K562 (cell line): ENCODE results near the gene WWOX. TPM values are rescaled to one million over a fixed set of nuclear protein-coding genes. Genes with fewer than 3 reads are reported as not detected.

Experiments
- ATAC-seq: fragments of 200-7000 bp; cut with Tn5 transposase; 3 replicates; pipeline ENCODE4 v1.9.1; 2020; ENCODE audit warnings: moderate library complexity
- BruUV-seq: library from RNA; stranded (reverse); fragments of 400-500 nt; replicated peaks from 2 replicates; lab custom pipeline; 2021; lab: Mats Ljungman, UMichigan
- CTCF ChIA-PET: fragments of 300-600 bp; formaldehyde crosslinking; extraction: SDS; loops from one replicate; lab custom pipeline; 2021; ENCODE audit warnings: low intra/inter-chr PET ratio; lab: Yijun Ruan, JAX
- POLR2A ChIA-PET: fragments of 300-600, 350-650 bp; sonication (Branson Sonifier 250); formaldehyde crosslinking; extraction: SDS; loops from one replicate; lab custom pipeline; 2021; ENCODE audit warnings: antibody characterized with exemption, inconsistent platforms; lab: Yijun Ruan, JAX
- DNase-seq, 4 experiments: peaks; one replicate each; pipeline versions ENCODE4 v3.0.0 to v3.0.0-alpha.2; 2011 to 2018; ENCODE audit warnings: low spot score in 3 of 4, mixed read lengths in 3 of 4; ENCODE audit errors: extremely low read depth in 1 of 4
- FAIRE-seq: peaks from 2 replicates; lab custom pipeline; 2011; peaks lifted over from hg19 to GRCh38; lab: Jason Lieb, UNC
- H2AFZ ChIP-seq: 2 replicates; pipeline ENCODE4 v1.6.0; 2011; ENCODE audit warnings: low read depth, low read length, control low read depth, inconsistent platforms
- H3K27ac ChIP-seq: fragments of 200-600 bp; 3 replicates; pipeline ENCODE4 v1.8.0; 2011; ENCODE audit warnings: low read depth, mild to moderate bottlenecking, control low read depth, inconsistent platforms, low read length, moderate library complexity, mixed read lengths; ENCODE audit errors: extremely low read depth
- H3K27me3 ChIP-seq, 2 experiments: fragments of 300-600 bp in 1 of 2; 2 replicates in 1 of 2; 3 replicates in 1 of 2; pipeline versions ENCODE4 v1.6.0 to v1.8.0; 2011; ENCODE audit warnings: inconsistent platforms in 2 of 2, low read length in 2 of 2, mild to moderate bottlenecking in 1 of 2, mixed read lengths in 1 of 2, moderate library complexity in 1 of 2; ENCODE audit not compliant: control insufficient read depth in 2 of 2, insufficient read depth in 2 of 2
- H3K36me3 ChIP-seq: fragments of 300-600 bp; 3 replicates; pipeline ENCODE4 v1.8.0; 2011; ENCODE audit warnings: mild to moderate bottlenecking, low read length, inconsistent platforms; ENCODE audit not compliant: control insufficient read depth, insufficient read depth
- H3K4me1 ChIP-seq, 2 experiments: fragments of 200-600 bp in 1 of 2; replicated peaks in 1 of 2; 2 replicates in 1 of 2; 3 replicates in 1 of 2; pipeline versions ENCODE4 v1.5.1 to v1.8.0; 2011; ENCODE audit warnings: inconsistent platforms in 2 of 2, low read length in 2 of 2, mild to moderate bottlenecking in 1 of 2, mixed read lengths in 1 of 2, moderate library complexity in 1 of 2; ENCODE audit not compliant: control insufficient read depth in 2 of 2, insufficient read depth in 2 of 2
- H3K4me2 ChIP-seq: 2 replicates; pipeline ENCODE4 v1.6.1; 2011; ENCODE audit warnings: low read length, control low read depth, inconsistent platforms, mixed read lengths; ENCODE audit not compliant: insufficient read depth
- H3K4me3 ChIP-seq: fragments of 200-600 bp; sonication (generic), shearing (Covaris generic); 2 replicates; pipeline ENCODE4 v1.5.1; 2016; ENCODE audit warnings: control low read depth, inconsistent platforms
- H3K79me2 ChIP-seq: fragments of 200-600 bp; 3 replicates; pipeline ENCODE4 v1.8.0; 2011; ENCODE audit warnings: low read length, inconsistent platforms; ENCODE audit not compliant: control insufficient read depth, insufficient read depth
- H3K9ac ChIP-seq, 2 experiments: 2 replicates each; pipeline versions ENCODE4 v1.6.0 to v1.6.1; 2011; ENCODE audit warnings: low read depth in 2 of 2, low read length in 2 of 2, control low read depth in 1 of 2, inconsistent platforms in 1 of 2, mild to moderate bottlenecking in 1 of 2, mixed read lengths in 1 of 2; ENCODE audit not compliant: insufficient read depth in 1 of 2
- H3K9me1 ChIP-seq: one replicate; pipeline ENCODE4 v1.6.0; 2011; ENCODE audit warnings: inconsistent platforms, mild to moderate bottlenecking, low read length, moderate library complexity; ENCODE audit not compliant: control insufficient read depth, insufficient read depth
- H3K9me3 ChIP-seq: replicated peaks from 2 replicates; pipeline ENCODE4 v1.5.1; 2011; ENCODE audit warnings: low read depth, low read length, inconsistent platforms; ENCODE audit not compliant: control insufficient read depth, insufficient read depth
- H4K20me1 ChIP-seq: replicated peaks from 2 replicates; pipeline ENCODE4 v1.6.1; 2011; ENCODE audit warnings: low read length, inconsistent platforms, mixed read lengths; ENCODE audit not compliant: control insufficient read depth, insufficient read depth
- ATF1 ChIP-seq, 2 experiments: fragments of 450-650 bp in 1 of 2; IDR thresholded peaks; 2 replicates each; pipeline ENCODE4 v1.6.1; 2016; ENCODE audit warnings: missing compliant biosample characterization in 1 of 2, missing genetic modification characterization in 1 of 2
- ELK1 ChIP-seq: sonication (generic); formaldehyde crosslinking; IDR thresholded peaks from 2 replicates; pipeline ENCODE4 v1.8.1; 2022; ENCODE audit warnings: missing genetic modification reagents
- FIP1L1 ChIP-seq: fragments of 200-400 bp; formaldehyde crosslinking; IDR thresholded peaks from 2 replicates; pipeline ENCODE4 v1.6.1; 2018; ENCODE audit warnings: mild to moderate bottlenecking, low read depth, low read length; ENCODE audit not compliant: poor library complexity, severe bottlenecking
- MYC ChIP-seq, 2 experiments: fragments of 250-450 bp in 1 of 2; sonication (Bioruptor Pico) in 1 of 2; IDR thresholded peaks; 2 replicates each; pipeline versions ENCODE4 v1.5.1 to v1.6.1; 2012 to 2021; ENCODE audit warnings: low read depth in 2 of 2, borderline replicate concordance in 1 of 2, improper control_type of control experiment in 1 of 2, low read length in 1 of 2, mild to moderate bottlenecking in 1 of 2, moderate library complexity in 1 of 2
- POLR2AphosphoS2 ChIP-seq: IDR thresholded peaks from 2 replicates; pipeline ENCODE4 v1.6.1; 2012; ENCODE audit warnings: low read length, improper control_type of control experiment
- TRIM28 ChIP-seq: fragments of 450-650 bp; IDR thresholded peaks from 2 replicates; pipeline ENCODE4 v1.6.1; 2017
- ZNF253 ChIP-seq: fragments of 250-450 bp; sonication (Bioruptor Pico); conservative IDR thresholded peaks from 2 replicates; pipeline ENCODE4 v1.6.1; 2021; ENCODE audit warnings: mild to moderate bottlenecking
- WGBS: fragments of 100-300 bp; shearing (Covaris generic); methylation state at CpG from one replicate; pipeline ENCODE4 v1.1.6; 2016; ENCODE audit warnings: low coverage, mixed read lengths; ENCODE audit not compliant: insufficient coverage; ENCODE audit errors: missing lambda C conversion rate; 5-methylcytosine and 5-hydroxymethylcytosine counted together
- in situ Hi-C: fragments of 300-500 bp; cut with MboI; formaldehyde crosslinking; loops from 4 replicates; pipeline ENCODE4 v1.15.0; 2018; ENCODE audit warnings: inconsistent platforms, mixed read lengths
- intact Hi-C: fragments of 100-400 bp; cut with micrococcal nuclease; formaldehyde crosslinking; loops from 2 replicates; pipeline ENCODE4 v1.14.2; 2022
- polyA plus RNA-seq, 8 experiments: library from polyadenylated mRNA; depleted of rRNA in 4 of 8; stranded (reverse) in 5 of 8; unstranded in 3 of 8; fragments of >200 nt; fragmentation: Nextera tagmentation in 2 of 8; fragmentation: Illumina TruSeq in 1 of 8; extraction: Ambion mirVana in 2 of 8; extraction: Trizol in 1 of 8; gene quantifications; 2 replicates each; pipeline versions ENCODE4 v1.2.1 to v1.2.3, GENCODE V29; 2011 to 2014; ENCODE audit warnings: inconsistent platforms in 1 of 8, missing spikeins in 1 of 8
- total RNA-seq, 7 experiments: library from RNA; depleted of rRNA in 6 of 7; stranded (reverse); fragments of >200 nt in 6 of 7; fragmentation: Illumina TruSeq in 2 of 7; extraction: Trizol in 2 of 7; gene quantifications; 2 replicates each; pipeline versions ENCODE4 v1.2.1 to v1.2.3, GENCODE V29; 2011 to 2021; ENCODE audit warnings: low replicate concordance in 1 of 7

WWOX gene
- total and polyA plus RNA-seq, 9 of the 15 experiments (the other 6 are each of a cell fraction or from before 2014, with no cell fraction given) = 1.6 to 22.7 (median 8.1) TPM

GRCh38 chr16:78783570-78784079 lies 684.2 kb downstream of the WWOX start:
- H3K36me3 ChIP-seq = no peaks in the 10 kb centered on the region
- no peak for TF ChIP-seq ZNF253 (CRISPR knock-in tag)
- no peak for TF ChIP-seq TRIM28
- no peak for TF ChIP-seq MYC (IDR thresholded peaks at IDR 0.05; ENCODE audit: low read depth, low read length)
- TF ChIP-seq MYC (CRISPR knock-in tag; IDR thresholded peaks at IDR 0.05; ENCODE audit: borderline replicate concordance, low read depth) = no peak
- TF ChIP-seq ATF1 (CRISPR knock-in tag; IDR thresholded peaks at IDR 0.05) = no peak
- peak; percentile 49; the same call in 1 of the 2 replicates for TF ChIP-seq ATF1 (tag; IDR thresholded peaks at IDR 0.05)
- no peak for TF ChIP-seq FIP1L1
- no peak for TF ChIP-seq ELK1 (CRISPR knock-in tag)
- TF ChIP-seq POLR2AphosphoS2 = no peak
- POLR2A ChIA-PET = interaction anchor here (0.6 kb wide), 1 partner anchor 406 kb away, joined by 3 read pairs; no protein-coding TSS in a partner anchor
- H3K9me3 ChIP-seq = no peaks in the 10 kb centered on the region
- whole genome bisulfite sequencing = 0% methylated on average over 4 of the region's 4 CpGs
- no peak for ATAC-seq
- no peak overlapping the region for H3K9ac ChIP-seq
- no peak for FAIRE-seq
- H4K20me1 ChIP-seq = no peaks in the 10 kb centered on the region
- no peaks in the 10 kb centered on the region for H3K9me1 ChIP-seq
- intact Hi-C loops = no loop called here
- no peak overlapping the region for H3K4me3 ChIP-seq
- no peak overlapping the region for H3K4me2 ChIP-seq
- BruUV-seq = no TSS peak
- peaks cover 0 to 14% of the 10 kb centered on the region in 2 experiments; a peak in 2 of 5 replicates for H3K27me3 ChIP-seq
- no peaks in the 10 kb centered on the region for H3K79me2 ChIP-seq
- CTCF ChIA-PET = no interaction called here
- no peak overlapping the region for H3K27ac ChIP-seq
- in situ Hi-C loops = no loop called here
- H2AFZ ChIP-seq = no peak overlapping the region
- no peak for DNase-seq
- H3K4me1 ChIP-seq = no peaks in the 10 kb centered on the region
